HG03135 (cell line): Measurements from ENCODE around the gene GRIK4.
A peak's percentile ranks its signal among the peaks of the same experiment; 100 is the strongest.

Experiments used
- ATAC-seq: cut with Tn5 transposase; IDR thresholded peaks from one replicate; pipeline ENCODE4 v1.9.1; 2021; ENCODE audit warnings: mild to moderate bottlenecking, moderate library complexity; ENCODE audit not compliant: unreplicated experiment

GRIK4 gene

DNA sequence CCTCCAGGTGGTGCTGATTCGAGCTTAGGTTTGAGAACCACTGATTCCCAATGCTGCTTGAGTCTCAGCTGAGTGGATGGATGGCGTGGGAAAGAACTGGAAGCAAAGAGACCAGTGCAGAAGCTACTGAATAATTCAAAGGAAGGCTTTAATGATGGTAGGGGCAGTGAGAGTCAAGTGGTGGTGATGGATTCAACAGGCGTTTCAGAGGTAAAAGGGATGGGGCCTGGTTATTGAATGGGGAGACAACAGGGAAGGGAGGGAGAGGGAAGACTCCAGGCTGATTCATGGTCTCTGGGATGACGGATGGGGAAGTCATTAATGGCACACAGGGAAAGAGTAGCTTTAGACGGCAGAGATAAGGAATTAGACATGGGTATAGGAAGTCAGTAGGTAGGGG, 408.0 kb downstream of the GRIK4 start:
- no peak for ATAC-seq

DNA sequence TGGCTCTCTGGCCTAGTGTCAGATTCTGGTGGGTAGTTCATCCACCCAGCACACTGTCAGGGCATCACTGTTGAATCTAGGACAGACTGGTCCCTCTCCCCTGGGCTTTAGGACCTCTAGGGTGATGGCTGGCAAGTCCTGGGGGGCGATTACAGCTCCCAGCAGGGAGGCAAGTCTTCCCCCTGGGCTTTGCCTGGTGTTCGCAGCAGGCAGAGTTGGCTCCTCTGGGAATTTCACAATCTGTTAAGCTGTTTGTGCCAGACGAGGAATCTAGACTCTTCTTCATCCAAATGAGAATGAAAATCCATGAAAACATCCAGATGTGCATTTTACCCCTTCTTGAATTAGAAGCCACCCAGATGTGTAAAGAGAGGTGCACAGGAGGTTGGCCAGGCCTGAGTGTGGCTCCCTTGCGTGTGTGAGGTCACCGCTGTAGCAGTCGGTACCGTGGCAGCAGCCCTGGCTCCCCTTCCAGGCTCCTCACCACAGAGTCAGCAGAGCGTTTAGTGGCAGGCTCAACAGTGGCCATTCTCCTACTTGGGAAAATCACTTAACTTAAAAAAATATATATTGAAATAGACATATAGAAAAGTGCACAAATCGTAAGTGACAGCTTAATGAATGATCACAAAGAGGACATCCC, 412.4 kb downstream of the GRIK4 start:
- ATAC-seq: no peak

- peak; percentile 98 for ATAC-seq
Observed at GRCh38 chr11:120925944-120926343, 414.4 kb downstream of the GRIK4 start.

DNA sequence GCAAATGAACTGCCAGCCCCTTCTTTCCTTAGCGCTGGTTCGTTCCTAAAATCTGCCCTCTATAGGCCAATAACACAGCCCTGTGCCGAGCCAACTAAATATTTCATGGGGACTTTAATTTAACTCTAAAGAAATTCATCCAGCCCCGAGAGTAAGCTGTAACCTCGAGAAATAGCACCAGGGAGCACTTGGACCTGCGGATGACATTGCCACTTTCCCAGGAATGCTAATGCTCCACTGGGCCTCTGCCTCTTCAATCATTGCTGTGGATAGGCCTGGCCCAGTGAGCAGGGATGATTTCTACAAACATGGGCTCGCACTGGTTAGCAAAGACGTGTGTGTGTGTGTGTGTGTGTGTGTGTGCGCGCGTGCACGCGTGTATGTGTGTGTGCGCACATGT, 417.1 kb downstream of the GRIK4 start:
- no peak for ATAC-seq

DNA sequence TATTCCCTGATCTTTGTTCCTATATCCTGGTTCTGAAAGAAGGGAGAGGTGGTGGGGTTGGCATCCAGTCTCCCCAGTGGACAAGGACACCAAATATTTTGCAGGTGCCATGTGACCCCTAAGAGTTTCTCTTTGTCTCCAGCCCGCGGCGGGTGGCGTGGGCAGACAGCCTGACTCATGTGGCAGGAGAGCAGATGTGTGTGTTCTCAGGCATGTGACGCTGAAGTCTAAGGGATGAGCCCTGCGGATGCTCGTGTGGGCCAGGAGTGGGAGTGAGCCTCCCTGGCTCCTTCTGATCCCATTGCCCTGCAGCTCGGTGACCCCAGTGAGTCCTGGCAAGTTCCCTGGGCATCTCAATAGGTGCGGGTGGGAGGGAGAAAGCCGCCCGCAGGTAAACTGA, 417.5 kb downstream of the GRIK4 start:
- no peak for ATAC-seq

DNA sequence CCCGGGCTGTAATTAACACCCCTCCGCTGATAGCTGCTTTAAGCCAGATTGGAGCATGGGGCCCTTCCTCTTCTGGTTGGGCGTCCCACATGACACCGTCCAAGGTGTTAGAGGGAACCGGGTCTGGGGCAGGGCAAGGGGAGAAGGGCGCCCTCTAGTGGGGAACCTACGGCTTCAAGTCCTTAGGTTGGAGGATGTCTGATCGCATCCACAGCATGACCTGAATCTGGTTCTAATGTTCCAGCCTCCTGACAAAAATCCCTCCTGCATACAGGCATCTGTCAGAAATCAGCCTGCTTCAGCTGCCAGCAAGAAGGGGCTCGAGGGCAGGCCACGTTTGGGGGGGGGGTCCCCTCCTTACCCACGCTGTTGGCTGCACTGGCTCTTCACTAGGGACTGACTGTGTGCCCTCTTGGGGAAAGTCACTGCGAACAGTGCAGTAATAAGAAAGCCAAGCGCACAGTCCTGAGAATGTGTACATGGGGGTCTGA, 418.2 kb downstream of the GRIK4 start:
- no peak for ATAC-seq

DNA sequence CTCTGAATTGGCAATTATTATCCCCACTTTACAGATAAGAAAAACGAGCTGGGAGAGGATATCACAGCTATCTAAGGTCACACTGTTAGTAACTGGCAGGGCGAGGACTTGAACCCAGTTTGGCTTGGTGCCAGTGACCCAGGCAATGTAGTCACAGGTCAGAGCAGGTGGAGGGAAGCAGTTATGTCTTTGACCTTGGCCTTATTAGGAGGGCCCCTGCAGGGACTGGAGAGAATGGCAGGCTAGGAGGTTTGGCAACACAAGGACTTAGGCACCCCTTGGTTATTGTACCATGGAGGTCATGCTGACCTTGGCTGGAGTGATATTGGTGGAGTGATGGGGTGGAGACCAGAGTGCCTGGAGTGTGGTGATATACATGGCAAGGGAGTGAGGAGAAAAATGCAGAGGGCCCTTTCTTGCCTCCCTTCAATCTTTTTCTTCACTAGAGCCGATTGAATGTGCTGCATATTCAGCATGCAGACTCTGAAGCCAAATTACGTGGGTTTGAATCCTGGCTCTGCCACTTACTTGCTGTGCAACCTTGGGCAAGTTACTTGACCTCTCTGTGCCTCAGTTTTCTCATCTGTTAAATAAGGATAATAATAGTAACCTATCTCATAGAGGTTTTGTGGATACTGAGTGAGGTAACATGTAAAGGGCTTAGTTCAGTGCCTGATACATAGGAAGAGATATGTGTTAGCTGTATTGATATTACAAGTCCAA, 419.7 kb downstream of the GRIK4 start:
- no peak for ATAC-seq

- no peak for ATAC-seq
Observed at GRCh38 chr11:120932305-120932915, 420.9 kb downstream of the GRIK4 start.

DNA sequence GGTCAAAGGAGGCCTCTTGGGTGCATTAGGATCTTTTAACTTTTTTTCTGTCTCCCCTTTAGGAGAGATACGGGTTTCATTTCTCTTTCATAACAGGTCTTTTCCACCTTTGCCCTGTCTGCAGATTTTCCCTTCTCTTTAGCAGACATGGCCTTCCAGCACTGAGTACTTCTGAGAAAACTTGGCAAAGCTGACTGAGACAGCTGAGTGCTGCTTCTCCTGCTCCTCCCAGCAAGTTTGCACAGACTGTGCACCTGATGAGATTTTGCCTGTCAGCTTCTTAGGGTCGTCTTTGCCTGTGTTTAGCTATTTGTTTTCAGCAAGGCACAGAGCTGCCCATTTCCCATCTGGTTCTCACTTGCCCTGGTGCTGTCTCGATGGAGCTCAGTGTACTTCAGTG, 424.8 kb downstream of the GRIK4 start:
- no peak for ATAC-seq

GRCh38 chr11:120937501-120937900, 426.0 kb downstream of the GRIK4 start:
- no peak for ATAC-seq

DNA sequence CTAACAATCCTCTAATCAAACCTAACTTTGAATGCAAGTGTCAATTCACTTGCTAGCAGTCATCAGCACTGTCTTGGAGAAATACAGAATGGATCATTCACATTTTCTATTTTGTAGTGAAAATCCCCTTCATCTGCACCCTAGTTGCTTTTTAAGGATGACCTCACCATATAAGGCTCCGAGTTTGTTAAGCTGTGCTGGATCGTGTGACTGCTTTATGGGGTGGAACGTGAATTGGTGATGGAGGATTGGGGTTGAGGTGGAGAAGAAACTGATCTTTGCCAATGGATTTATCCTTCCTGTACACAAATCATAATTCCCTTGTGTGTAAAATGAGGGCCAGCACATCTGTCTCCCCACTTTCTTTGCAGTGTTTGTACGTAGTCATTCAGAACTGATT, 426.7 kb downstream of the GRIK4 start:
- ATAC-seq: no peak

DNA sequence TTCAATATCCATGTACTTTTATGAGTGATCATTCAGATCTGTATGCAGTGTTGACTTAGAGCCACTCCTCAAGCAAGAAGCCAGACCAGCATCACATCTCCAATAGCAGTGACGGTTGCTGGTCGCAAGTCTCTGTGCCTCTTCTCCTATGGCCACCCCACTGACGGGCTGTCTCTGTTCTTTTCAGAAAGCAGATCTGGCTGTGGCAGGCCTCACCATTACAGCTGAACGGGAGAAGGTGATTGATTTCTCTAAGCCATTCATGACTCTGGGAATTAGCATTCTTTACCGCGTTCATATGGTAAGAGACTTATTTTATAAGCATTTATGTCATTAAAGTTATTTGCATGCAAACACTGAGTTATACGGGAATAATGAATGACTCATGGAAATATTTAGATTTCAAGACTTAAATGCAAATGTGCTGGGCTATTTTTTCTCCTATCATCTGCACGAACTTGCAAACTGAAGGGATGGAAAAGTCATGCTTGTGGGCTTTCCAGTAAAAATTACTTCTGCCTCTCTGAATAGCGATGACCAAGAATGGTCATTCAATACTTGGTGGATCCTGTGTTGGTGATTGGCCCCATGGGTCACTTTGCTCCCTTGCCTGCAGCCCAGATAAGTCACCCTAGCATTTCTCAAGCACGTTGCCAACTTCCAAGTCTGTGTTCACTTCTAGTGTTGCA, 428.8 kb downstream of the GRIK4 start:
- no peak for ATAC-seq

GRCh38 chr11:120941000-120941399, 429.5 kb downstream of the GRIK4 start:
- no peak for ATAC-seq

GRCh38 chr11:120942701-120943100, 431.2 kb downstream of the GRIK4 start:
- no peak for ATAC-seq

- ATAC-seq: no peak
Observed at GRCh38 chr11:120945042-120945441, 433.5 kb downstream of the GRIK4 start.

GRCh38 chr11:120950880-120951279, 439.3 kb downstream of the GRIK4 start:
- ATAC-seq: no peak

DNA sequence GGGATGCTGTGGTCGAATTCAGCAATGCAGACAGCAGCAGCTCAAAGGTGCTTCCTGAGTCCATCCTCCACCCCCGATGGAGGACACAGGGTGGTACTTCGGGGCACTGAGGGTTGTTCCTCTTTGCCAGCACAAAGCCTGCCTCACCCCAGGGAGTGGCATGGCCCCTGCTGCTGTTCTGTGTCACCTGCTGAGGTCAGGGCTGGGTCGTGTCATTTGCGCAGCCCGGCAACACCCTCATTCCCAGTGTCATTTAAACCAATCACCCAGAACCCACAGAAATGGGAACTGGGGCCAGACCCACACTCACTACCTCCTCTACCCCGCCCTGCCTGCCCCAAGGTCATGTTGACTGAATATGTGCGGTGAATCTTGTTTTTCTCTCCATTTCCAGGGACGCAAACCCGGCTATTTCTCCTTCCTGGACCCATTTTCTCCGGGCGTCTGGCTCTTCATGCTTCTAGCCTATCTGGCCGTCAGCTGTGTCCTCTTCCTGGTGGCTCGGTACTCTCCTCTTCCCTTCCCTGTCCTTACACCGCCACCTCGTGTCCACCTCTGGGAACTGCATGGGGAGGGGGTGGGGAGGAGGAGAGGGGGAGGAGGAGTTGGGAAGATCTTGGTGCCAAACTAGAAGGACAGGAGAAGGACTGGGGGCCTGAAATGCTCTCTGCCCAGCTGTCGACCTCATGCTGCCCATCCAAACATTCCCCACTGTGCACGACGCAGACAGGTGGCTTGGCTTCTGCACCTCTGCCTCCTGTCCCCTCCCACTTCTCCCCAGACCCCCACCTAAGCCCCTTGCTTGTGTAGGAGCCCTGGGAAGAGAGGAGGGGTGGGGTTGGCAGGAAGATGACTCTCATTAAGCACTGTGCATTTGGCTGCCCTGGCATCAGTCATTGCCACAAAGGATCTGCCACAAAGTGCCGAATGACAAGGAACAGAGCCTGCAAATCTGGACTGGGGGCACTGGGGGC, 441.2 kb downstream of the GRIK4 start:
- no peak for ATAC-seq

DNA sequence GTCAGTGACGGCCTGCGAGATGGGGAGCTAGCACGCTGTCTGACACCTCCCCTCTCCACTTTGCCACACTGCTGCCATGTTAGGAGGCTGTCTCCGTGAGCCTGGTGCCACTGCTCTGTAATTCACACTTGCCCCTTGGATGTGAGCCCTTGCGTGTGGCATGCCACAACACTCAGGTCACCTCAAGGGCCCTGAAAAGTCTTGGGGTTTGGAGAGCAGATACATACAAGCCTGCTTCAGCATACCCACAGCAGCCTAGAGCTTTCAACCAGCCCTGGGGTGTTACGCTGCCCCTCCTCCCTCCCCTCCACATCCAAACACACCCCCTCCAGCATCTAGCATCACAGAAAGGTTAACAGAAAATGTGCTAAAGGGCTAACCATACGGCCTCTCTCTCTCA, 442.8 kb downstream of the GRIK4 start:
- no peak for ATAC-seq

DNA sequence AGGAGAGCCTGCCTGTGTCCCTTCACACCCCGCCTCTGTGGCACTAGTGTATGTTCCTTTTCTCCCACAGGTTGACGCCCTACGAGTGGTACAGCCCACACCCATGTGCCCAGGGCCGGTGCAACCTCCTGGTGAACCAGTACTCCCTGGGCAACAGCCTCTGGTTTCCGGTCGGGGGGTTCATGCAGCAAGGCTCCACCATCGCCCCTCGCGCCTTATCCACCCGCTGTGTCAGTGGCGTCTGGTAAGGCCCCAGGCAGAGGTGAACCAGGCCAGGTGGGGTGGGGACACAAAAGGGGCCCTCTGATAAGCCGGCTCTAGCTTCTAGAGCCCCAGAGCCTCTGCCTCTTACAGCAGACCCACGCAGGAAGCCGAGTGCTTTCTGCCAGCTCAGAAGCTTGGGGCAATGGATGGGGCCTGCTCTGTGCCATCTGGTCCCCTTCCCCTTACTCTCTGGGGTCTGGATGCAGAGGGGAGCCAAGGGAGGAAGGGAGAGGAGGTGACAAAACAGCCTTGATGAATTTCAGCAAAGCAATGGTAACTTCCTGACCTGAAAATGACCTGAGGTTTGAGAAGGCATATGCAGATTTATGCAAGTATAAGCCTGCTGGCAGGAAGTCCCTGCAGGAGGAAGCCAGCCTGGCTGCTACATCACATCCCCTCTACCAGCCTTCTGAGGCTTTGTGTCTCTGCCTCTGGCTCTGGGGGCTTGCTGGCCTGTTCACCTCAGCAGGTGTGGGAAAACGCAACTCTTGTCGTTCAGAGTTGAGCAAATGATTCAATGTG, 445.4 kb downstream of the GRIK4 start:
- no peak for ATAC-seq

GRCh38 chr11:120958185-120958584, 446.6 kb downstream of the GRIK4 start:
- no peak for ATAC-seq
